ENCODE results near the gene PNPLA3. TPM values are rescaled to one million over a fixed set of nuclear protein-coding genes. Genes with fewer than 3 reads are reported as not detected.

Gene PNPLA3
- polyA plus RNA-seq, 1 donor (not counting 4 experiments of a cell fraction or from before 2014, with no cell fraction given) = 12.0 TPM

DNA sequence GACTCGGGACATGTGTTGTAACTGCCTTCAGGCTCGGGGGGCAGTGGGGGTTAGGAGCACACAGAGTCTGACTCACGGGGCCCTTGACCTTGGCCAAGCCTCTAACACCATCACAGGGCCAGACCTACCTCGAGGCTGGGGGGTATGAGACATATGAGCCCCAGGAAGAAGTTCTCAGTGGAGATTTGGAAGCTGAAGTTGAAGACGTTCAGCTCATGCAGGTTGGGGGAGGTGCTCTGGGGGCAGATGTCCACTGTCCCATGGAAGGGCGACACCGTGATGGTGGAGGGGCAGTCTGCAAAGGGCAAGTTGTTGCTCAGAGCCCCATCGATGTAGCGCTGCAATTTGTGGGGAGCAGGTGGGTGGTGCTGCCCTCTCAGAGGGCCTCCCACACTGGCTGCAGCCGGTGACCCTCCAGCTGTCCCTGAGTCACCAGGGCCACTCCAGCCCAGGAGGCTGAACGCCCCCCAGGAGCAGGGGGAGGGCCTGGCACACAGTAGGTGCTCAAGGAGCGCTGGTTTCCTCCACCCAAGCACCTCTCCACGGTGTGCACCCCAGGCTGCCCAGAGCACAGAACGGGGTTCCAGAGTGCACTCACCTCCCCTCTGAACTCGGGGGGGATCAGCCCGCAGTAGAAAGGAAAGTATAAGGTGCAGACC lies 34.3 kb upstream of the PNPLA3 start:
- Histone ChIP-seq H3K4me3 (ENCODE audit: control insufficient read depth in 2 of 3, extremely low read depth in 1 of 3, insufficient read depth in 2 of 3, low read depth in 1 of 3, low read length in 3 of 3) (no peak overlapping the region), H3K9me1 (ENCODE audit: control insufficient read depth, extremely low read depth, insufficient read depth, low read length) (no peaks in the 10 kb centered on the region), H4K20me1 (ENCODE audit: control insufficient read depth, extremely low read depth, insufficient read depth, low read length) (no peaks in the 10 kb centered on the region), H2AFZ (ENCODE audit: control insufficient read depth, low read length) (no peak overlapping the region), H3K36me3 (ENCODE audit: control insufficient read depth in 2 of 2, extremely low read depth in 1 of 2, insufficient read depth in 2 of 2, low read length in 2 of 2) (no peaks in the 10 kb centered on the region), H3K79me2 (ENCODE audit: control insufficient read depth, insufficient read depth, low read length) (no peaks in the 10 kb centered on the region), H3K9ac (ENCODE audit: control insufficient read depth, extremely low read depth, insufficient read depth, low read length) (no peak overlapping the region), H3K4me1 (ENCODE audit: control insufficient read depth, extremely low read depth, insufficient read depth, low read length) (peaks cover 5% of the 10 kb centered on the region), H3K4me2 (ENCODE audit: control insufficient read depth, extremely low read depth, insufficient read depth, low read depth, low read length) (no peak overlapping the region), H3K9me3 (ENCODE audit: control insufficient read depth, low read depth, low read length) (no peaks in the 10 kb centered on the region), H3K27ac (ENCODE audit: control insufficient read depth, insufficient read depth, low read length) (no peak overlapping the region), H3K27me3 (ENCODE audit: control insufficient read depth, extremely low read depth, insufficient read depth, low read length) (peaks cover 48% of the 10 kb centered on the region)
- no peak for DNase-seq (ENCODE audit: low read depth, low spot score)
- no peak for FAIRE-seq
- no peak for TF ChIP-seq EZH2 (IDR thresholded peaks at IDR 0.05; ENCODE audit: low read length)
- TF ChIP-seq, protein P1, sequence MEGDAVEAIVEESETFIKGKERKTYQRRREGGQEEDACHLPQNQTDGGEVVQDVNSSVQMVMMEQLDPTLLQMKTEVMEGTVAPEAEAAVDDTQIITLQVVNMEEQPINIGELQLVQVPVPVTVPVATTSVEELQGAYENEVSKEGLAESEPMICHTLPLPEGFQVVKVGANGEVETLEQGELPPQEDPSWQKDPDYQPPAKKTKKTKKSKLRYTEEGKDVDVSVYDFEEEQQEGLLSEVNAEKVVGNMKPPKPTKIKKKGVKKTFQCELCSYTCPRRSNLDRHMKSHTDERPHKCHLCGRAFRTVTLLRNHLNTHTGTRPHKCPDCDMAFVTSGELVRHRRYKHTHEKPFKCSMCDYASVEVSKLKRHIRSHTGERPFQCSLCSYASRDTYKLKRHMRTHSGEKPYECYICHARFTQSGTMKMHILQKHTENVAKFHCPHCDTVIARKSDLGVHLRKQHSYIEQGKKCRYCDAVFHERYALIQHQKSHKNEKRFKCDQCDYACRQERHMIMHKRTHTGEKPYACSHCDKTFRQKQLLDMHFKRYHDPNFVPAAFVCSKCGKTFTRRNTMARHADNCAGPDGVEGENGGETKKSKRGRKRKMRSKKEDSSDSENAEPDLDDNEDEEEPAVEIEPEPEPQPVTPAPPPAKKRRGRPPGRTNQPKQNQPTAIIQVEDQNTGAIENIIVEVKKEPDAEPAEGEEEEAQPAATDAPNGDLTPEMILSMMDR (optimal IDR thresholded peaks at IDR 0.05 in 1 of 3, IDR thresholded peaks at IDR 0.05 in 1 of 3, conservative IDR thresholded peaks at IDR 0.05 in 1 of 3; ENCODE audit: extremely low read depth in 1 of 3, insufficient read depth in 2 of 3, low read length in 3 of 3) = no peak
- dilution Hi-C loops (cut with MboI; ENCODE audit: extremely low pct_ligation_motif_present, low sequenced_read_pairs) = no loop called here

DNA sequence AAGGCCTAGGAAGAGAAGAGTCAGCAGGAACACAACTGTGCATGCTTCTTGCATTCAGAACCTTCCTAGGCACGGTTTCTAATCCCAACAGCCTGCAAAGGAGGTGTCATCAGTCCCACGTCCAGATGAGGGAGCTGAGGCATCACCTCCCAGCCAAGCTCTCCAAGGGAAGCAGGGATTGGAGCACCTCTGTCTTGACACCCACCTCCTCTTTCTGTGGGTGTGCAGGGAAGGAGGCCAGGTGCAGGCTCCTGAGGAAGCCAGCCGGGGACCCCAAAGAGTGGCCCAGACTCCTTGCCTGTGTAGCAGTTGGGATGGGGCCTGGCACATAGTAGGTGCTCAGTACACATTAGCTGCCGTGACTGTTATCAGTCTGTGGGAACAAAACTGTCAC lies 33.7 kb upstream of the PNPLA3 start:
- peaks cover 5% of the 10 kb centered on the region for H3K4me1 ChIP-seq (ENCODE audit: control insufficient read depth, extremely low read depth, insufficient read depth, low read length)
- peaks cover 51% of the 10 kb centered on the region for H3K27me3 ChIP-seq (ENCODE audit: control insufficient read depth, extremely low read depth, insufficient read depth, low read length)
- no peak overlapping the region for H3K4me2 ChIP-seq (ENCODE audit: control insufficient read depth, extremely low read depth, insufficient read depth, low read depth, low read length)
- no peak overlapping the region for H3K4me3 ChIP-seq (ENCODE audit: control insufficient read depth in 2 of 3, extremely low read depth in 1 of 3, insufficient read depth in 2 of 3, low read depth in 1 of 3, low read length in 3 of 3)
- no peaks in the 10 kb centered on the region for H3K9me1 ChIP-seq (ENCODE audit: control insufficient read depth, extremely low read depth, insufficient read depth, low read length)
- H2AFZ ChIP-seq (ENCODE audit: control insufficient read depth, low read length) = no peak overlapping the region
- TF ChIP-seq, protein P1 (optimal IDR thresholded peaks at IDR 0.05 in 1 of 3, IDR thresholded peaks at IDR 0.05 in 1 of 3, conservative IDR thresholded peaks at IDR 0.05 in 1 of 3; ENCODE audit: extremely low read depth in 1 of 3, insufficient read depth in 2 of 3, low read length in 3 of 3) = peak; percentile 31 to 74 (median 60)
- TF ChIP-seq EZH2 (IDR thresholded peaks at IDR 0.05; ENCODE audit: low read length) = no peak
- no peaks in the 10 kb centered on the region for H3K79me2 ChIP-seq (ENCODE audit: control insufficient read depth, insufficient read depth, low read length)
- dilution Hi-C loops (cut with MboI; ENCODE audit: extremely low pct_ligation_motif_present, low sequenced_read_pairs) = no loop called here
- H3K36me3 ChIP-seq (ENCODE audit: control insufficient read depth in 2 of 2, extremely low read depth in 1 of 2, insufficient read depth in 2 of 2, low read length in 2 of 2) = no peaks in the 10 kb centered on the region
- H3K9ac ChIP-seq (ENCODE audit: control insufficient read depth, extremely low read depth, insufficient read depth, low read length) = no peak overlapping the region
- FAIRE-seq = peak; percentile 41
- no peaks in the 10 kb centered on the region for H4K20me1 ChIP-seq (ENCODE audit: control insufficient read depth, extremely low read depth, insufficient read depth, low read length)
- no peak for DNase-seq (ENCODE audit: low read depth, low spot score)
- H3K27ac ChIP-seq (ENCODE audit: control insufficient read depth, insufficient read depth, low read length) = no peak overlapping the region
- H3K9me3 ChIP-seq (ENCODE audit: control insufficient read depth, low read depth, low read length) = no peaks in the 10 kb centered on the region

Data from keratinocyte (primary cell).